Measurements from ENCODE around the gene HDAC1.
"Not testable (repeated sequence)": the region's sequence is repeated elsewhere in the genome, so short reads cannot be mapped to it uniquely, and the experiment has no call there.

Gene HDAC1

GRCh38 chr1:32274646-32275340, 17.1 kb upstream of the HDAC1 start:
- no peak for DNase-seq

GRCh38 chr1:32275424-32275823, 16.5 kb upstream of the HDAC1 start:
- no peak for DNase-seq

GRCh38 chr1:32276032-32276782, 15.7 kb upstream of the HDAC1 start:
- DNase-seq = no peak

- not testable (repeated sequence) for DNase-seq
These were observed 7.1 kb upstream of the HDAC1 start for GRCh38 chr1:32284777-32285176.

GRCh38 chr1:32285658-32286057, 6.2 kb upstream of the HDAC1 start:
- no peak for DNase-seq

- no peak for DNase-seq
These were observed 5.1 kb upstream of the HDAC1 start for GRCh38 chr1:32286763-32287162.

- no peak for DNase-seq
These were observed 2.6 kb upstream of the HDAC1 start for GRCh38 chr1:32289256-32289655.

GRCh38 chr1:32291145-32291707, 657 bp upstream of the HDAC1 start:
- DNase-seq = no peak

- DNase-seq = not testable (repeated sequence)
These were observed 6.3 kb downstream of the HDAC1 start for GRCh38 chr1:32298211-32298610.

- no peak for DNase-seq
These were observed 7.4 kb downstream of the HDAC1 start for GRCh38 chr1:32299327-32299726.

GRCh38 chr1:32303358-32303757, 11.5 kb downstream of the HDAC1 start:
- no peak for DNase-seq

- no peak for DNase-seq
These were observed 12.2 kb downstream of the HDAC1 start for GRCh38 chr1:32303997-32304622.

GRCh38 chr1:32305310-32305709, 13.4 kb downstream of the HDAC1 start:
- no peak for DNase-seq

GRCh38 chr1:32307324-32307723, 15.4 kb downstream of the HDAC1 start:
- no peak for DNase-seq

GRCh38 chr1:32309960-32310359, 18.1 kb downstream of the HDAC1 start:
- no peak for DNase-seq

GRCh38 chr1:32311709-32312393, 20.0 kb downstream of the HDAC1 start:
- no peak for DNase-seq

GRCh38 chr1:32316903-32317277, 25.0 kb downstream of the HDAC1 start:
- no peak for DNase-seq

- no peak for DNase-seq
These were observed 26.4 kb downstream of the HDAC1 start for GRCh38 chr1:32318127-32318869.

GRCh38 chr1:32321712-32322291, 29.9 kb downstream of the HDAC1 start:
- DNase-seq = peak; percentile 14

GRCh38 chr1:32327204-32327603, 35.3 kb downstream of the HDAC1 start:
- DNase-seq = no peak

- no peak for DNase-seq
These were observed 38.1 kb downstream of the HDAC1 start for GRCh38 chr1:32329931-32330466.
